ENCODE data around the gene CETN2. TPM values are rescaled to one million over a fixed set of nuclear protein-coding genes. Genes with fewer than 3 reads are reported as not detected.

Gene CETN2
- total RNA-seq, 1 experiment from 2014 or later = 63.3 TPM

DNA sequence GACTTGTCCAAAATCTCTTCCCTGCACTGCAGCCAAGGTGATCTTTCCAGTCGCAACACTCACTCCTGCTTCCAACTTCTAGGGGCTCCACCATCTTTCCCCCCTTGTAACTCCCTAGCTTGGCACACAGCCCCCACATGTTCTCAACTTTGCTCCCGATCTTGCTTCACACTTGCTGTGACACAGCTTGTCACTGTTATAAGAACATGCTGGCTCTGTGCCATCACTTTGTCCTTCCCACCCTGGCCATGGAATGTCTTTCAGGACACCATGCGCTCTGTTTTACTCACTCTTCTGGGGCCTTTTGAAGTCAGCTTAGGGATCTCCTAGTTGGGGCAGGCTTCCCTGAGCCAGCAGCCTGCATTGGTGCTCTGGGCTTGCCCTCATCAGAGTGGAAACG, 2.8 kb upstream of the CETN2 start:
- Histone ChIP-seq H3K36me3 (ENCODE audit: control insufficient read depth, insufficient read depth, low read length) (no peaks in the 10 kb centered on the region), H3K27me3 (ENCODE audit: control insufficient read depth, insufficient read depth, low read length) (no peaks in the 10 kb centered on the region), H3K4me1 (ENCODE audit: control insufficient read depth, insufficient read depth, low read length) (peaks cover 13% of the 10 kb centered on the region; the same call in 1 of the 2 replicates), H3K9me3 (ENCODE audit: control insufficient read depth, insufficient read depth, low read depth, low read length) (no peaks in the 10 kb centered on the region), H3K27ac (ENCODE audit: low read length) (no peak overlapping the region), H3K4me3 (ENCODE audit: low read depth in 2 of 2, low read length in 2 of 2) (no peak overlapping the region)
- ChIA-PET CTCF (no interaction called here), POLR2A (no interaction called here)
- intact Hi-C loops (cut with micrococcal nuclease; ENCODE audit: unreplicated experiment) = no loop called here
- DNase-seq (ENCODE audit: low read depth, low spot score) (no peak), ATAC-seq (no peak)
- TF ChIP-seq, protein P1, sequence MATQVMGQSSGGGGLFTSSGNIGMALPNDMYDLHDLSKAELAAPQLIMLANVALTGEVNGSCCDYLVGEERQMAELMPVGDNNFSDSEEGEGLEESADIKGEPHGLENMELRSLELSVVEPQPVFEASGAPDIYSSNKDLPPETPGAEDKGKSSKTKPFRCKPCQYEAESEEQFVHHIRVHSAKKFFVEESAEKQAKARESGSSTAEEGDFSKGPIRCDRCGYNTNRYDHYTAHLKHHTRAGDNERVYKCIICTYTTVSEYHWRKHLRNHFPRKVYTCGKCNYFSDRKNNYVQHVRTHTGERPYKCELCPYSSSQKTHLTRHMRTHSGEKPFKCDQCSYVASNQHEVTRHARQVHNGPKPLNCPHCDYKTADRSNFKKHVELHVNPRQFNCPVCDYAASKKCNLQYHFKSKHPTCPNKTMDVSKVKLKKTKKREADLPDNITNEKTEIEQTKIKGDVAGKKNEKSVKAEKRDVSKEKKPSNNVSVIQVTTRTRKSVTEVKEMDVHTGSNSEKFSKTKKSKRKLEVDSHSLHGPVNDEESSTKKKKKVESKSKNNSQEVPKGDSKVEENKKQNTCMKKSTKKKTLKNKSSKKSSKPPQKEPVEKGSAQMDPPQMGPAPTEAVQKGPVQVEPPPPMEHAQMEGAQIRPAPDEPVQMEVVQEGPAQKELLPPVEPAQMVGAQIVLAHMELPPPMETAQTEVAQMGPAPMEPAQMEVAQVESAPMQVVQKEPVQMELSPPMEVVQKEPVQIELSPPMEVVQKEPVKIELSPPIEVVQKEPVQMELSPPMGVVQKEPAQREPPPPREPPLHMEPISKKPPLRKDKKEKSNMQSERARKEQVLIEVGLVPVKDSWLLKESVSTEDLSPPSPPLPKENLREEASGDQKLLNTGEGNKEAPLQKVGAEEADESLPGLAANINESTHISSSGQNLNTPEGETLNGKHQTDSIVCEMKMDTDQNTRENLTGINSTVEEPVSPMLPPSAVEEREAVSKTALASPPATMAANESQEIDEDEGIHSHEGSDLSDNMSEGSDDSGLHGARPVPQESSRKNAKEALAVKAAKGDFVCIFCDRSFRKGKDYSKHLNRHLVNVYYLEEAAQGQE (IDR thresholded peaks at IDR 0.05; ENCODE audit: insufficient read depth in 1 of 2, low read depth in 2 of 2, low read length in 1 of 2) = no peak
- TF ChIP-seq SIN3A (IDR thresholded peaks at IDR 0.05; ENCODE audit: borderline replicate concordance, insufficient read depth, low read depth, low read length) = no peak
- no peak for TF ChIP-seq TCF7L2 (IDR thresholded peaks at IDR 0.05; ENCODE audit: low read depth, low read length)
- TF ChIP-seq, protein P2, sequence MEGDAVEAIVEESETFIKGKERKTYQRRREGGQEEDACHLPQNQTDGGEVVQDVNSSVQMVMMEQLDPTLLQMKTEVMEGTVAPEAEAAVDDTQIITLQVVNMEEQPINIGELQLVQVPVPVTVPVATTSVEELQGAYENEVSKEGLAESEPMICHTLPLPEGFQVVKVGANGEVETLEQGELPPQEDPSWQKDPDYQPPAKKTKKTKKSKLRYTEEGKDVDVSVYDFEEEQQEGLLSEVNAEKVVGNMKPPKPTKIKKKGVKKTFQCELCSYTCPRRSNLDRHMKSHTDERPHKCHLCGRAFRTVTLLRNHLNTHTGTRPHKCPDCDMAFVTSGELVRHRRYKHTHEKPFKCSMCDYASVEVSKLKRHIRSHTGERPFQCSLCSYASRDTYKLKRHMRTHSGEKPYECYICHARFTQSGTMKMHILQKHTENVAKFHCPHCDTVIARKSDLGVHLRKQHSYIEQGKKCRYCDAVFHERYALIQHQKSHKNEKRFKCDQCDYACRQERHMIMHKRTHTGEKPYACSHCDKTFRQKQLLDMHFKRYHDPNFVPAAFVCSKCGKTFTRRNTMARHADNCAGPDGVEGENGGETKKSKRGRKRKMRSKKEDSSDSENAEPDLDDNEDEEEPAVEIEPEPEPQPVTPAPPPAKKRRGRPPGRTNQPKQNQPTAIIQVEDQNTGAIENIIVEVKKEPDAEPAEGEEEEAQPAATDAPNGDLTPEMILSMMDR (IDR thresholded peaks at IDR 0.05) = no peak
- TF ChIP-seq POLR2AphosphoS5 (IDR thresholded peaks at IDR 0.05; ENCODE audit: low read depth, low read length) = no peak
- no TSS peak for BruUV-seq (replicated peaks)
- in situ Hi-C loops (cut with HindIII; ENCODE audit: low pct_unique_long_range_greater_than_20kb, low sequenced_read_pairs) = no loop called here

- DNase-seq (ENCODE audit: low read depth, low spot score) = no peak
- intact Hi-C loops (cut with micrococcal nuclease; ENCODE audit: unreplicated experiment) = no loop called here
Observed at GRCh38 chrX:152832520-152832919, 2.0 kb upstream of the CETN2 start.

More at GRCh38 chrX:152832520-152832919, 2.0 kb upstream of the CETN2 start:
- TF ChIP-seq, protein P2 (IDR thresholded peaks at IDR 0.05) = no peak
- TF ChIP-seq POLR2AphosphoS5 (IDR thresholded peaks at IDR 0.05; ENCODE audit: low read depth, low read length) (no peak), TCF7L2 (IDR thresholded peaks at IDR 0.05; ENCODE audit: low read depth, low read length) (no peak), SIN3A (IDR thresholded peaks at IDR 0.05; ENCODE audit: borderline replicate concordance, insufficient read depth, low read depth, low read length) (no peak)
- TF ChIP-seq, protein P1 (IDR thresholded peaks at IDR 0.05; ENCODE audit: insufficient read depth in 1 of 2, low read depth in 2 of 2, low read length in 1 of 2) = no peak
- Histone ChIP-seq H3K36me3 (ENCODE audit: control insufficient read depth, insufficient read depth, low read length) (no peaks in the 10 kb centered on the region), H3K27me3 (ENCODE audit: control insufficient read depth, insufficient read depth, low read length) (no peaks in the 10 kb centered on the region), H3K27ac (ENCODE audit: low read length) (peak overlapping the region; percentile 93; the same call in 1 of the 2 replicates), H3K4me1 (ENCODE audit: control insufficient read depth, insufficient read depth, low read length) (peaks cover 13% of the 10 kb centered on the region; the same call in 1 of the 2 replicates), H3K4me3 (ENCODE audit: low read depth in 2 of 2, low read length in 2 of 2) (no peak overlapping the region), H3K9me3 (ENCODE audit: control insufficient read depth, insufficient read depth, low read depth, low read length) (no peaks in the 10 kb centered on the region)
- ChIA-PET CTCF (no interaction called here), POLR2A (no interaction called here)
- in situ Hi-C loops (cut with HindIII; ENCODE audit: low pct_unique_long_range_greater_than_20kb, low sequenced_read_pairs) = no loop called here
- ATAC-seq = no peak
- no TSS peak for BruUV-seq (replicated peaks)

Measured in Panc1 (cell line).